Stimulated activated CD4-positive, alpha-beta T cell treated with anti-CD3 and anti-CD28 coated beads, Interleukin-2, amount 100 ng/mL, for 48 hours (primary cell): ENCODE results near the gene ROS1.

Source experiments
- DNase-seq, 2 donors: peaks; one replicate each; pipeline ENCODE4 v3.0.0-alpha.2; 2020

ROS1 gene

GRCh38 chr6:117440706-117441525, 15.2 kb upstream of the ROS1 start:
- no peak for DNase-seq

DNA sequence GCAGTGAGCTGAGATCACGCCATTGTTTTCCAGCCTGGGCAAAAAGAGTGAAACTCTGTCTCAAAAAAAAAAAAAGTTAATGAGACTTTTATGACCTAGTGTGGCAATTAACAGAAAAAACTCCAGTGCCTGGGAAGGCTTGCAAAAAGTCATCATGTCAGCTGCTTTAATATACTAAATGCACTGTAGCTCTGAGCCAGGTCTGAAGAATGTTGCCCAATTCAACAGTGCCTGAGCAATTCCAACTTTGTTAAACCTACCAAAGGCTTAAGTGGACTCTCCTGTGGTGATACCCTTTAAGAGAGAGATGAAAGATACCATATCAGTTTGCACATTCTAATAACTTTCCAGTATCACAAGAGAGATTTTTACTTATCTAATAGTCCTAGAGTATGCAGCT, 6.5 kb upstream of the ROS1 start:
- DNase-seq = no peak

- no peak for DNase-seq
These were observed 2.0 kb downstream of the ROS1 start for GRCh38 chr6:117423754-117424153.

DNA sequence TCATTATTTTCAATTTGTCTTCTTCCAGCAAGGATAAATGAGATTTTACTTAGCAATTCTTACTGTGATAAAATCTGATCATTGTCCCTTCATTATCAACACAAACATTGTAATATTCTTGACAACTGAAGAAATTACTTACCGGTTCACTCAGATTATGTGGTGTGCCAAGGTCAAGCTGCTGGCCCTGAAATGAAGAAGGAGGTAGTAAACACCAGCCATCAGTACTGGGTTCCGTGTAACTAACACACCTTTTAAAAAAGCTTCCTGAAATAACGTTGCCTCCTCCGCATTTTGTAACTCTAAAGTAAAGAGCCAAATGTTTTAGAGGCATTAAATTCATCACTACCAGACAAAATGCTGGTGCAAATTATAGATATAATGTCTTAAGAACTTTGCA, 7.4 kb downstream of the ROS1 start:
- DNase-seq = no peak

GRCh38 chr6:117417851-117418250, 7.9 kb downstream of the ROS1 start:
- no peak for DNase-seq

DNA sequence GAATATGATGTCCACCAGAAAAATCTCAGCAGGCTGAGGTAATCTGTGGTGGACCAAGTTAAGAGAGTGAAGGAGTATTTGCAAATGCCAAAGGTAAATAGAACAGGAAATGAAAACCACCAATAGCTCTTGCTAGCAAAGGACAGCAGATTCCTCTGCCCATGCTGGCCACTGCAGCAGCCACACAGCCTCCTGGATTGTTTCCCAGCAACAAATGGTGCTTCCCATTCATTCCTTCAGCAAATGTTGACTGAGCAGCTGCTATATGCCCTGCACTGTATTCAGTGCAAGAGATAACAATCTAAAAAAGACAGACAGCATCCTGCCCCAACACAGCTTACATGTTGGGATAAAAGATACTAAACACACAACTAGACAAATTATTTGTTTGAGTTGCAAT, 11.0 kb downstream of the ROS1 start:
- DNase-seq = no peak

DNA sequence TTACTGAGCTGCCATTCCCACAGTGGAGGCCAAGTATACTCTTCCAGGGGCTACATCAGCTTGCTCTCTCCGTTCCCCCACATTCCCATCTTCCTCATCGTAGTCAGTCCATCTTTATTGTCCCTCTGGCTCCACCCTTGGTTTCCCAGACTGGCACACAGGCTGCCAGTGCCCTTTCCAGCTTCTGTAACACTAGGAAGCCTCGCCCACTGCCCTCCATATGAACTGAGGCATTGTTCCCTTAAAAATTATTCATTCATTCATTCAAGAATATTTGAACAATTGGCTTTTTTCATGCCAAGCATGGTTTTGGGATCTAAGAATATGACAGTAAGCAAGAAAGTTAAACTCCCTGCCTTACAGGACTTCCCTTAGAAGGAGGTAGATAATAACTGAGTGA, 14.3 kb downstream of the ROS1 start:
- no peak for DNase-seq

GRCh38 chr6:117409863-117410262, 15.9 kb downstream of the ROS1 start:
- no peak for DNase-seq

GRCh38 chr6:117409420-117409819, 16.3 kb downstream of the ROS1 start:
- no peak for DNase-seq

GRCh38 chr6:117404548-117404947, 21.2 kb downstream of the ROS1 start:
- no peak for DNase-seq

GRCh38 chr6:117401799-117402198, 23.9 kb downstream of the ROS1 start:
- no peak for DNase-seq

GRCh38 chr6:117399924-117400323, 25.8 kb downstream of the ROS1 start:
- DNase-seq = no peak

DNA sequence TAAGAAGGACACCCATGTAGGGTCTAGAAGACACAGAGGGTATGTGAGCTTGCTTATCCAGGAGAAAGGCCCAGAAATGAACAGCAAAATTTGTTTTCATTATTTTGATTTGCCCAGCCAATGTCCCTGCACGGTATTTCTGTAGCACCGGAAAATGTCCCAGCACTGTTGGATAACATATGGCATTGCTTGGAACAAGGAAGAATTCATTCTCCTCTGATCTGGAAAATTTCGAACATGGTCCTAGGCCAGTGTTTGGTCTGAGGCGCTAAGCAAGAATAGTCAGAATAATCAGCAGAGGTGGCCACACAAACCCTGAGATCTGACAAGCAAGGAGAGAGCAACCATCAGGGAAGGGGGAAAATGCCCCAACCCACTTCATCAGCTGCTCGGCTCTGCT, 26.6 kb downstream of the ROS1 start:
- DNase-seq = no peak

GRCh38 chr6:117397536-117398227, 28.1 kb downstream of the ROS1 start:
- no peak for DNase-seq

- no peak for DNase-seq
These were observed 29.5 kb downstream of the ROS1 start for GRCh38 chr6:117396228-117396627.

GRCh38 chr6:117395164-117395563, 30.6 kb downstream of the ROS1 start:
- no peak for DNase-seq

DNA sequence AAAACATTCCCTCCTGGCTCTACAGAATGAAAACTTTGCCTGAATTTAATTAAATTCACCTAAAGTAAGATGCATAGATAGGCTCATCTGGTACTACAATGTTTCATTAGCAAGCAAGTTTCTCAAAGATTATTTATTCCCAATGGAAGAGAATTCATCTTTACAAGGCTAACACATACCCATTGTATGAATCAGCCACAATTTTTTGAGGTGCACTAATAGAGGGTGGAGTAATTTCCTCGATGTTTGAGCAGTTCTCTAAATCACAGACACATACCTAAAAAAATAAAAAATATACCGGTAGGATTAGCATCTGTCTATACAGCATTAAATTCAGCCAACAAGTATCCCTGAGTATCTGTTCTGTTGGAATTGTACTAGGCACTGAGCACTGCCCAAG, 32.7 kb downstream of the ROS1 start:
- no peak for DNase-seq

DNA sequence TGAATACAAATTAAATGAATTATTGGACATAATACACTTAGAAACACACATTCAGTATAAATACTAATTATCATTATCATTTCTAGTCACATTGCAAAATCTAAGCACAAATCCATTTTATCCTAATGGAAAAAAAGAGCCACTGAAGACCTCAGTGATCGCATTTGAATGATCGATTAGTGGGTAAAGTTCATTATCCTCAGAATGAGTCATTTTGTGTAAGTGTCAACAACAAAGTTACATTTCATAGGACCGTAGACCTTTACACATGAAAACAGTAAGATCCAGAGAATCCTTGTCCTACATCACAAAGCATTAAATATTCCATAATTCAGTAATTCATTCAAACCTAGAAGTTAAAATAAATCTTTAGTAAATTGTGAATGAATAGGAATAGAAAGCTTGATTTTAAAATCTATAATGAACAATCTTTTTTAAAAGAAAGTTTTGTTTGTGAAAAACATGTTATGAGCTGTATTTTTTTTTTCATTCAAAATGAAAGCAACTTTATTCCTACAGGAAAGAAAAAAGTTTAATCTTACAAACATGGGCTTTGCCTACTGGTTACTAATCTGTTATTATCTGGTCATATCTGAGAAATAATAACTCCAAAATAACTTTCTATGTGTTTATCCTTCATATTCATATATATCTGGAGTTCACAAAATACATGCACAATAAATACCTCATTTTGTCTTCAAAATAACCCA, 33.7 kb downstream of the ROS1 start:
- DNase-seq = no peak

DNA sequence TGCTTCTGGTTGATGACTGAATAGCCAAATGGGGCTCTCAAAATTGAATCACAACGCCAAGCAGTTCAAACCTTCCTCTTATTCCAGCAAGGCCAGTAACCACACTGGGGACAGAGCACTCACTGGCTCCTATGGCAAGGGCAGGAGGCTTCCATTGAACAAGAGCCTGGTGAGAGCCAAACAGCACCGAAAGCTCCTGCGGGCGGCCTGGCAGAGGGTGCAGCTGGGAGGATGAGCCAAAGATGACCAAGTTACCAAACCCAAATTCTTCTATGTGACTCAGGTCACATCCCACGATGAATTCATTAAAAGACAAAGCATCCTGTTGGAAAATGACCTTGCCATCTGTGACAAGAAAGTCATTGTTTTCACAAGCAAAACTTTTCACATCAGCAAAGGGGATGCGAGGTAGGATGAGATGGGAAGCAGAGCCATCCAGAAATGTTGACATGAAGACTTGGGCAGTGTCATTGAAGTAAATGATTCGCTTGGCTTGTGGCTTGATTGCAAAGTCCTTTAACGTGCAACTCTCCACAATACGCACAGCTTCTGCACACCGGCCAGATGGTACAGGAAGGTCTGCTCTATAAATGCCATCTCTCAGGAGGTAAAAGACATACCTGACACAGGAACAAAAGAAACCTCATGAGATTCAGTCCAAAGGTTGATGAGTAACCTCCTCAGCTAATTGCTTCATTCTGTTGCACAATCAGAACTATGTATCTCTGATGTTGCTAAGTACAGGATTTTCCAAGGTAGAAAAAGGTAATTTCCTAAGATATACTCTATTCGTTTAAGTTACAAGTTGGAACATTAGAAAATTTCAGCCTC, 36.3 kb downstream of the ROS1 start:
- DNase-seq = no peak

- no peak for DNase-seq
These were observed 38.2 kb downstream of the ROS1 start for GRCh38 chr6:117387454-117387974.

DNA sequence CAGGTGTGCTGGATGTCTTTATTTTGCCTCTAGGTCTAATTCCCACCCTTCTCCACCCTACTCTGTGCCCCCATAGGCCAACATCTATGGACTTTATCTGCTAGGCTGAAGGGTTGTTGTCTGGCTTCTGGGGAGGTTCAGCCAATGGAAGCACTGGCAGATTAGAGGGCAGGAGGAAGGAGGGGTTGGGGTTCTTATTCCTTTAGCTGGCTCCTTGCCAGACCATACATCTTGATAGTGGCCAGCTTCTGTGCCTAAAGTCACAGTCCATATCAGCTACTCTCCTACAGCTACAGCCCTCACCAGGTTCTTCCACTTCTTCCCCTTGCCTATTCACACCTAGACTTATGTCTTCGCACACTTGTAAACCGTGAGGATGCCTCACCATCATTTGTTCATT, 41.1 kb downstream of the ROS1 start:
- DNase-seq = no peak

GRCh38 chr6:117381749-117382148, 44.0 kb downstream of the ROS1 start:
- no peak for DNase-seq

- DNase-seq = no peak
These were observed 45.4 kb downstream of the ROS1 start for GRCh38 chr6:117380298-117380697.
